Activated B cell treated with CpG ODN at 0.5 μM for 24 hours (primary cell): Measurements from ENCODE around the gene LPAR4. TPM values are rescaled to one million over a fixed set of nuclear protein-coding genes. Genes with fewer than 3 reads are reported as not detected.
"Not testable (repeated sequence)": the region's sequence is repeated elsewhere in the genome, so short reads cannot be mapped to it uniquely, and the experiment has no call there.

ENCODE experiments used
- ATAC-seq: fragments of 200-7000 bp; cut with Tn5 transposase; one replicate; pipeline ENCODE4 v1.10.0; 2021; ENCODE audit warnings: low read depth, mild to moderate bottlenecking, moderate library complexity
- CTCF ChIA-PET: fragments of 350-600 bp; sonication (Branson Sonifier 250); formaldehyde crosslinking; loops from one replicate; lab custom pipeline; 2021; ENCODE audit warnings: antibody characterized with exemption; lab: Charles Lee
- POLR2A ChIA-PET: fragments of 350-600 bp; sonication (Branson Sonifier 250); formaldehyde crosslinking; loops from one replicate; lab custom pipeline; 2021; ENCODE audit warnings: antibody characterized with exemption; lab: Charles Lee
- DNase-seq: peaks from one replicate; pipeline ENCODE4 v3.0.0; 2022
- H3K27ac Mint-ChIP-seq: one replicate; pipeline ENCODE4 v1.8.0; 2020; ENCODE audit warnings: mixed read lengths
- H3K27me3 Mint-ChIP-seq: one replicate; pipeline ENCODE4 v1.8.0; 2021; ENCODE audit warnings: mixed read lengths
- H3K36me3 Mint-ChIP-seq: one replicate; pipeline ENCODE4 v1.8.0; 2021; ENCODE audit warnings: low read depth, mixed read lengths
- H3K4me1 Mint-ChIP-seq: one replicate; pipeline ENCODE4 v1.8.0; 2021; ENCODE audit warnings: mixed read lengths
- H3K4me3 Mint-ChIP-seq: one replicate; pipeline ENCODE4 v1.8.0; 2020; ENCODE audit warnings: mild to moderate bottlenecking, mixed read lengths
- H3K9me3 Mint-ChIP-seq: one replicate; pipeline ENCODE4 v1.8.0; 2020; ENCODE audit warnings: mixed read lengths
- CTCF ChIP-seq: fragments of 200-600 bp; IDR thresholded peaks from one replicate; pipeline ENCODE4 v1.8.0; 2022; ENCODE audit warnings: antibody characterized with exemption, mild to moderate bottlenecking
- intact Hi-C: fragments of 100-400 bp; cut with micrococcal nuclease; formaldehyde crosslinking; loops from one replicate; pipeline ENCODE4 v1.15.1; 2024
- total RNA-seq: library from RNA; stranded (reverse); gene quantifications from 2 replicates; pipeline ENCODE4 v1.2.3, GENCODE V29; 2022

The LPAR4 gene
- total RNA-seq, 1 donor from 2014 or later, result 0.11 TPM

DNA sequence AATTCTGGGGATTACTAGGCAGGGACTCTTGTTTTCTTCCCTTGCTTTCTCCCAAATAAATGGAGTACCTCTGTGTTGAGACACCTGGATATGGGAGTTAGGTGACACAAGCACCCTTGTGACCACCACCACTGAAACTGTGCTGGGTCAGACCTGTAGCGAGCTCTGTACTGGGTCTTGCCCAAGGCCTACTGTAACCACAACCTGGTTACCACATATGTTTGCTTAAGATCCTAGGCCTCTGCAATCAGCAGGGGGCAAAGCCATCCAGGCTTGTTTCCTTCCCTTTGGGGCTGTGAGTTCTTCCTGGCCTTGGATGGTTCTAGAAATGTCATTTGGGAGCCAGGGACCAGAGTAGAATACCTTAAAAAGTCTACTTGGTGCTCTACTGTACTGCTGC is 49.4 kb downstream of the LPAR4 start:
- intact Hi-C loops, result no loop called here
- peaks cover 16% of the 10 kb centered on the region for H3K4me1 Mint-ChIP-seq
- TF ChIP-seq CTCF, result no peak
- no peak for ATAC-seq
- ChIA-PET CTCF (no interaction called here), POLR2A (interaction anchor here (0.5 kb wide), 1 partner anchor 21 kb away, joined by 5 read pairs; no protein-coding TSS in a partner anchor)
- H3K4me3 Mint-ChIP-seq, result no peak overlapping the region
- no peak overlapping the region for H3K27ac Mint-ChIP-seq
- no peak for DNase-seq
- peaks cover 4% of the 10 kb centered on the region for H3K9me3 Mint-ChIP-seq
- no peaks in the 10 kb centered on the region for H3K27me3 Mint-ChIP-seq
- H3K36me3 Mint-ChIP-seq, result peaks cover 5% of the 10 kb centered on the region

DNA sequence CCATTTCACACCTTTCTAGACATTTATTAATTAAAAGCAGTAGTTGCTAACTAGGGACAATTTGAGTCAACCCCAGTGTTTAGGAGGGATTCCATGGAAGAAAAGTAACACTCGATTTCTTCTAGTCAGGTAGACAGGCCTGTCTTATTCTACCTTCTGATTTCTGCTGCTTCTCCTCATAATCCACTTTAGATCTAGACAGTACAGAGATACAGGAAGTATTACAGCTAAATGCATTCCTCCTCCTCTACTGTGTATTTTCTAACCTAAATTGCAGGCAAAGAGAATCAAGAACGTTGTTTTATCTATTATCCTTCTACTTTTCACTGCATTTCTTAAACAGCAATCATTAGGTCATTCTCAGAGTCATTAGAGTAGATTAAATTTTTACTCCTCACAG is 52.6 kb downstream of the LPAR4 start:
- peaks cover 16% of the 10 kb centered on the region for H3K4me1 Mint-ChIP-seq
- intact Hi-C loops, result no loop called here
- H3K27me3 Mint-ChIP-seq, result no peaks in the 10 kb centered on the region
- DNase-seq, result no peak
- ATAC-seq, result no peak
- no peak overlapping the region for H3K4me3 Mint-ChIP-seq
- H3K27ac Mint-ChIP-seq, result no peak overlapping the region
- CTCF ChIA-PET, result no interaction called here
- no peak for TF ChIP-seq CTCF
- peaks cover 5% of the 10 kb centered on the region for H3K36me3 Mint-ChIP-seq
- peaks cover 4% of the 10 kb centered on the region for H3K9me3 Mint-ChIP-seq
- POLR2A ChIA-PET, result no interaction called here

- Mint-ChIP-seq H3K36me3 (peaks cover 5% of the 10 kb centered on the region), H3K27ac (no peak overlapping the region), H3K4me3 (no peak overlapping the region), H3K4me1 (peaks cover 16% of the 10 kb centered on the region), H3K9me3 (peaks cover 4% of the 10 kb centered on the region), H3K27me3 (no peaks in the 10 kb centered on the region)
- POLR2A ChIA-PET, result no interaction called here
- no peak for DNase-seq
- intact Hi-C loops, result no loop called here
- CTCF ChIA-PET, result no interaction called here
- ATAC-seq, result no peak
- TF ChIP-seq CTCF, result no peak
Measured at GRCh38 chrX:78800694-78801093, 53.2 kb downstream of the LPAR4 start.

DNA sequence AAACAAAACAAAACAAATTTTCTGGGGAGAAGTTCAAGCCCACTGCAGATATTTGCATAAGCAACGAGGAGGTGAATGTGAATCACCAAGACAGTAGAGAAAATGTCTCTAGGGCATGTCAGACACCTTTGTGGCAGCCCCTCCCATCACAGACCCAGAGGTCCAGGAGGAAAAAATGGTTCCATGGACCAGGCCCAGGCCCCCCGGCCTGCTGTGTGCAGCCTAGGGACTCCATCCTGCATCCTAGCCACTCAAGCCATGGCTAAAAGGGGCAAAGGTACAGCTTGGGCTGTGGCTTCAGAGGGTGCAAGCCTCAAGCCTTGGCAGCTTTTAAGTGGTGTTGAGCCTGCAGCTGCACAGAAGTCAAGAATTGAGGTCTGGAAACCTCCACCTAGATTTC is 54.0 kb downstream of the LPAR4 start:
- Mint-ChIP-seq H3K27me3 (no peaks in the 10 kb centered on the region), H3K36me3 (peaks cover 5% of the 10 kb centered on the region), H3K4me1 (peaks cover 16% of the 10 kb centered on the region), H3K27ac (no peak overlapping the region), H3K9me3 (peaks cover 4% of the 10 kb centered on the region), H3K4me3 (no peak overlapping the region)
- ChIA-PET POLR2A (no interaction called here), CTCF (no interaction called here)
- intact Hi-C loops, result no loop called here
- no peak for TF ChIP-seq CTCF
- DNase-seq (no peak), ATAC-seq (no peak)

- H3K4me1 Mint-ChIP-seq, result peaks cover 16% of the 10 kb centered on the region
- DNase-seq, POLR2A ChIA-PET, CTCF ChIA-PET, H3K36me3 Mint-ChIP-seq, H3K4me3 Mint-ChIP-seq, ATAC-seq, H3K9me3 Mint-ChIP-seq, H3K27ac Mint-ChIP-seq, H3K27me3 Mint-ChIP-seq, intact Hi-C loops: not testable (repeated sequence)
Measured at GRCh38 chrX:78802526-78802925, 55.0 kb downstream of the LPAR4 start.

Other genes with a start within 250 kb of the LPAR4 start
- not detected in 2 replicates for gene RTL3, start 88.4 kb upstream of the LPAR4 start, total RNA-seq
- gene P2RY10, start 197.7 kb downstream of the LPAR4 start, total RNA-seq, result 72.7 and 80.5 TPM in 2 replicates